Measurements from ENCODE around the gene CYP27C1. TPM values are rescaled to one million over a fixed set of nuclear protein-coding genes. Genes with fewer than 3 reads are reported as not detected.
A peak's percentile ranks its signal among the peaks of the same experiment; 100 is the strongest.
"Not testable (repeated sequence)": the region's sequence is repeated elsewhere in the genome, so short reads cannot be mapped to it uniquely, and the experiment has no call there.

Gene CYP27C1
- total RNA-seq, 1 experiment from 2014 or later, result 0.11 TPM

GRCh38 chr2:127226520-127227263, 6.6 kb upstream of the CYP27C1 start:
- Histone ChIP-seq H3K9me3 (no peaks in the 10 kb centered on the region), H3K4me3 (ENCODE audit: low read depth, low read length) (no peak overlapping the region), H3K4me1 (no peaks in the 10 kb centered on the region; the same call in 1 of the 2 replicates), H3K36me3 (ENCODE audit: control insufficient read depth, insufficient read depth, low read length) (no peaks in the 10 kb centered on the region), H3K27me3 (replicated peaks; ENCODE audit: control insufficient read depth, insufficient read depth, low read length) (no peaks in the 10 kb centered on the region)
- Mint-ChIP-seq H3K27ac (ENCODE audit: unreplicated experiment) (no peak overlapping the region), H3K4me1 (ENCODE audit: low read depth, unreplicated experiment) (peaks cover 19% of the 10 kb centered on the region), H3K4me3 (ENCODE audit: unreplicated experiment) (peak overlapping the region; percentile 28), H3K9me3 (ENCODE audit: unreplicated experiment) (no peaks in the 10 kb centered on the region), H3K36me3 (ENCODE audit: insufficient read depth, unreplicated experiment) (no peaks in the 10 kb centered on the region), H3K27me3 (ENCODE audit: insufficient read depth, unreplicated experiment) (no peaks in the 10 kb centered on the region)
- POLR2A ChIA-PET, result no interaction called here
- TF ChIP-seq, protein P1, sequence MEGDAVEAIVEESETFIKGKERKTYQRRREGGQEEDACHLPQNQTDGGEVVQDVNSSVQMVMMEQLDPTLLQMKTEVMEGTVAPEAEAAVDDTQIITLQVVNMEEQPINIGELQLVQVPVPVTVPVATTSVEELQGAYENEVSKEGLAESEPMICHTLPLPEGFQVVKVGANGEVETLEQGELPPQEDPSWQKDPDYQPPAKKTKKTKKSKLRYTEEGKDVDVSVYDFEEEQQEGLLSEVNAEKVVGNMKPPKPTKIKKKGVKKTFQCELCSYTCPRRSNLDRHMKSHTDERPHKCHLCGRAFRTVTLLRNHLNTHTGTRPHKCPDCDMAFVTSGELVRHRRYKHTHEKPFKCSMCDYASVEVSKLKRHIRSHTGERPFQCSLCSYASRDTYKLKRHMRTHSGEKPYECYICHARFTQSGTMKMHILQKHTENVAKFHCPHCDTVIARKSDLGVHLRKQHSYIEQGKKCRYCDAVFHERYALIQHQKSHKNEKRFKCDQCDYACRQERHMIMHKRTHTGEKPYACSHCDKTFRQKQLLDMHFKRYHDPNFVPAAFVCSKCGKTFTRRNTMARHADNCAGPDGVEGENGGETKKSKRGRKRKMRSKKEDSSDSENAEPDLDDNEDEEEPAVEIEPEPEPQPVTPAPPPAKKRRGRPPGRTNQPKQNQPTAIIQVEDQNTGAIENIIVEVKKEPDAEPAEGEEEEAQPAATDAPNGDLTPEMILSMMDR (IDR thresholded peaks at IDR 0.05; ENCODE audit: insufficient read depth in 1 of 2, low read depth in 1 of 2, low read length in 1 of 2, severe bottlenecking in 1 of 2, unreplicated experiment in 1 of 2), result no peak
- intact Hi-C loops (cut with micrococcal nuclease; ENCODE audit: unreplicated experiment), result no loop called here
- CTCF ChIA-PET, result no interaction called here
- no TSS peak for BruUV-seq (replicated peaks)
- no peak for DNase-seq

- Mint-ChIP-seq H3K9me3 (ENCODE audit: unreplicated experiment) (no peaks in the 10 kb centered on the region), H3K27ac (ENCODE audit: unreplicated experiment) (no peak overlapping the region), H3K27me3 (ENCODE audit: insufficient read depth, unreplicated experiment) (no peaks in the 10 kb centered on the region), H3K36me3 (ENCODE audit: insufficient read depth, unreplicated experiment) (no peaks in the 10 kb centered on the region), H3K4me1 (ENCODE audit: low read depth, unreplicated experiment) (peaks cover 19% of the 10 kb centered on the region), H3K4me3 (ENCODE audit: unreplicated experiment) (peak overlapping the region; percentile 28)
- intact Hi-C loops (cut with micrococcal nuclease; ENCODE audit: unreplicated experiment), result no loop called here
- Histone ChIP-seq H3K4me3 (ENCODE audit: low read depth, low read length) (no peak overlapping the region), H3K36me3 (ENCODE audit: control insufficient read depth, insufficient read depth, low read length) (no peaks in the 10 kb centered on the region), H3K27me3 (replicated peaks; ENCODE audit: control insufficient read depth, insufficient read depth, low read length) (no peaks in the 10 kb centered on the region), H3K4me1 (no peaks in the 10 kb centered on the region; the same call in 1 of the 2 replicates), H3K9me3 (no peaks in the 10 kb centered on the region)
- TF ChIP-seq, protein P1 (IDR thresholded peaks at IDR 0.05; ENCODE audit: insufficient read depth in 1 of 2, low read depth in 1 of 2, low read length in 1 of 2, severe bottlenecking in 1 of 2, unreplicated experiment in 1 of 2), result no peak
- ChIA-PET POLR2A (no interaction called here), CTCF (no interaction called here)
- DNase-seq, result no peak
- BruUV-seq (replicated peaks), result no TSS peak
These were observed 6.0 kb upstream of the CYP27C1 start for GRCh38 chr2:127226132-127226519.

DNA sequence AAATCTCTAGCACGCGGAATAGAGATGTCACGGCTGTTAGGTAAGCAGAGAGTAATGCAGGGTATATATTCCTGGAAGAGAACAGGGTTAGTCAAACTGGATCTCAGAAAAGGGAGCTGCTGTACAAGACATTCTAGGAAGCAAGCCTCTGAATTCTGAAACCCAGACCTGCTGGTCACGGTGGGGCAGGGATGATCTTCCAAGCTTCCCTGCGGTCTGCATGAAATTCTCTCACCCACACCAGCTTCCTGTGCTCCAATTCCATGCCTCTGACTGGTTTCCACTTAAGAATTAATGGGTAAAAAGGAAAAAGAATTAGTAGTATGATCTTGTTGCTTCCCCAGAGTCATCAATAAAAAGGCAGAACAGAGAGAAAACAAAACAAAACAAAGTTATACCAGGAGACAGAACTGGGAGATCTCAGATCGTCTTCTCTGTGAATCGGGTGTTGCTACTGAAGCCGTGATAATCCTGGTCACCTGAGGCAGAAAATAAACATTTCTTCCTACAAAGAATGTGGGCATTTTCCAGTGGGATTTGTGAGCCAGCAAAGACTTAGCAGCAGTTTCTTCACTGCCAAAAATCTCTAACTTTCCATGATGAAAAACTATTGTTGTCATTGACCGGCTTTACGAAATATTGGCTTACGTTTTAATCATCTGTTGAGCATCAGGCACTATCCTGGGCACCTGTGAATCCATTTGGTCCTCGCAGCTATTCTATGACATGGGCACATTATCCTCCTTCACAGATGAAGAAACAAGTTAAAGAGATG, 5.3 kb upstream of the CYP27C1 start:
- ChIA-PET POLR2A (no interaction called here), CTCF (no interaction called here)
- Mint-ChIP-seq H3K9me3 (ENCODE audit: unreplicated experiment) (no peaks in the 10 kb centered on the region), H3K4me3 (ENCODE audit: unreplicated experiment) (no peak overlapping the region), H3K27me3 (ENCODE audit: insufficient read depth, unreplicated experiment) (peaks cover 1% of the 10 kb centered on the region), H3K4me1 (ENCODE audit: low read depth, unreplicated experiment) (peaks cover 19% of the 10 kb centered on the region), H3K36me3 (ENCODE audit: insufficient read depth, unreplicated experiment) (no peaks in the 10 kb centered on the region), H3K27ac (ENCODE audit: unreplicated experiment) (no peak overlapping the region)
- intact Hi-C loops (cut with micrococcal nuclease; ENCODE audit: unreplicated experiment), result no loop called here
- H3K9me3 ChIP-seq, result no peaks in the 10 kb centered on the region
- no peaks in the 10 kb centered on the region for H3K36me3 ChIP-seq (ENCODE audit: control insufficient read depth, insufficient read depth, low read length)
- H3K4me1 ChIP-seq, result peaks cover 2% of the 10 kb centered on the region; the same call in 1 of the 2 replicates
- TF ChIP-seq, protein P1 (IDR thresholded peaks at IDR 0.05; ENCODE audit: insufficient read depth in 1 of 2, low read depth in 1 of 2, low read length in 1 of 2, severe bottlenecking in 1 of 2, unreplicated experiment in 1 of 2), result no peak
- no peaks in the 10 kb centered on the region for H3K27me3 ChIP-seq (replicated peaks; ENCODE audit: control insufficient read depth, insufficient read depth, low read length)
- no peak overlapping the region for H3K4me3 ChIP-seq (ENCODE audit: low read depth, low read length)
- no peak for DNase-seq
- BruUV-seq (replicated peaks), result no TSS peak

DNA sequence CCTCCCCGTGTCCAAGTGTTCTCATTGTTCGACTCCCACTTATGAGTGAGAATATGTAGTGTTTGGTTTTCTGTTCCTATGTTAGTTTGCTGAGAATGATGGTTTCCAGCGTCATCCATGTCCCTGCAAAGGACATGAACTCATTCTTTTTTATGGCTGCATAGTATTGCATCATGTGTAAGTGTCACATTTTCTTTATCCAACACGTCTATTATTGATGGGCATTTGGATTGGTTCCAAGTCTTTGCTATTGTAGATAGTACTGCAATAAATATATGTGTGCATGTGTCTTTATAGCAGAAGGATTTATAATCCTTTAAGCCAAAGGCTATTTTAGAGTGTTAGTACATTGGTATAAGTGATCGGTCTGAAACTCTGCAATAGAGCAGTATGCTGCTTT, 4.0 kb upstream of the CYP27C1 start:
- peaks cover 19% of the 10 kb centered on the region for H3K4me1 Mint-ChIP-seq (ENCODE audit: low read depth, unreplicated experiment)
- intact Hi-C loops (cut with micrococcal nuclease; ENCODE audit: unreplicated experiment); H3K4me3 ChIP-seq (ENCODE audit: low read depth, low read length); H3K4me3 Mint-ChIP-seq (ENCODE audit: unreplicated experiment); H3K27me3 ChIP-seq (replicated peaks; ENCODE audit: control insufficient read depth, insufficient read depth, low read length); H3K27me3 Mint-ChIP-seq (ENCODE audit: insufficient read depth, unreplicated experiment); H3K9me3 Mint-ChIP-seq (ENCODE audit: unreplicated experiment); H3K36me3 ChIP-seq (ENCODE audit: control insufficient read depth, insufficient read depth, low read length); CTCF ChIA-PET; H3K36me3 Mint-ChIP-seq (ENCODE audit: insufficient read depth, unreplicated experiment); H3K27ac Mint-ChIP-seq (ENCODE audit: unreplicated experiment); BruUV-seq (replicated peaks); DNase-seq; POLR2A ChIA-PET; H3K9me3 ChIP-seq; H3K4me1 ChIP-seq: not testable (repeated sequence)

Measured in Caco-2 (cell line).